Measurements from ENCODE around the gene FERMT1.

FERMT1 gene

DNA sequence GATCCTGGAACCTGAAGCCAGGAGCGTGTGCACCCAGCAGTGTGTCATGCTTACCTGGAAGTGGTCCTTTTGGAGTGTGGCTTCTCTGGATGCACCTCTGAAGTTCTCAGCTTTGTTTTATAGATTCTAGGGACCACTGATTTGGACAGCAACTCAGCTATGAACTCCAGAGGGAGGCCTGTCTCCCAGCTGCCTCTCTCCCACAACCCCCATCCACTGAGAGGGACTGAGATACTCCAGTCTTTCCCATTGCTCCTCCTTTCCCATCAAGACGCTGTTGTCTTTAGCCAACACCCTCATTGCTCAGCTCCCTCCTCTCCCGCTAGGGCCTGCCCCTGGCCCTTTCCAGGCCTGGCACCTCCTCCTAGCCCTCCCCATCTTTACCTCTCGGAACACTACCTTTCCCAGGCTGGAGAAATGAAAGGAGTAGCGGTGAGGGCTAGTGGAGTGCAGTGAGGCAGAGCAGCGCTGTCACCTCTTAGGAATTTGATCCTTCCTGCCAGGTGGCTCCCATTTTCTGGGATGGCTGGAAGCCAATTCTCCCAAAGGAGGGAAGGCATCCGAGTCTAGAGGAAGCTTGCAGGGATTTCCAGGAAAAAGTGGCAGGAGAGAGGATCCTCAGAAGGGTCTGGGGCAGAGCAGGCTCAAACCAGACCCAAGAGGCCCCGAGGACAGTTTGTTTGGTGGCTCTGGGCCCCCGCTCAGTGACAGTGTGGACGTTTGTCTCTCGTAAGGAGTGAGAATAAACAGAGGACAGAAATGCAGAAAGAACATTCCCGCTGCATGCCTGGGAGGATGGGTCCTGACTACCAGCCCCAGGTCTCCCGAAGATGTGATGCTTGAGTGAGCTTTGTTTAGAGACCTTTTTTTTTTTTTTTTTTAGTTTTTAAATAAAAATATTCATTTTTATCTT, 68.8 kb downstream of the FERMT1 start, which contains the start of gene LRRN4:
LRRN4 (minus strand) TSS at position 285 of the 913 bp plus-strand sequence. CDS start 1,261 bp downstream, outside the sequence.
- no peaks in the 10 kb centered on the region for H3K9me3 ChIP-seq (replicated peaks; ENCODE audit: insufficient read depth, low read length)
- H3K36me3 ChIP-seq (replicated peaks; ENCODE audit: insufficient read depth, low read length), result no peaks in the 10 kb centered on the region
- H3K79me2 ChIP-seq (ENCODE audit: low read length), result no peaks in the 10 kb centered on the region
- H3F3A ChIP-seq (ENCODE audit: insufficient read depth, low read length), result peaks cover 5% of the 10 kb centered on the region; the same call in 1 of the 2 replicates
- peaks cover 10% of the 10 kb centered on the region; the same call in 1 of the 2 replicates for H3K4me1 ChIP-seq (ENCODE audit: low read length)
- H3K9me2 ChIP-seq (replicated peaks; ENCODE audit: insufficient read depth, low read length), result no peaks in the 10 kb centered on the region
- H4K20me1 ChIP-seq (ENCODE audit: insufficient read depth, low read length), result no peaks in the 10 kb centered on the region
- TF ChIP-seq EZH2 (optimal IDR thresholded peaks at IDR 0.05; ENCODE audit: low read depth, low read length) (no peak), EZH2phosphoT487 (IDR thresholded peaks at IDR 0.05; ENCODE audit: low read length) (no peak)
- TF ChIP-seq, protein P1, sequence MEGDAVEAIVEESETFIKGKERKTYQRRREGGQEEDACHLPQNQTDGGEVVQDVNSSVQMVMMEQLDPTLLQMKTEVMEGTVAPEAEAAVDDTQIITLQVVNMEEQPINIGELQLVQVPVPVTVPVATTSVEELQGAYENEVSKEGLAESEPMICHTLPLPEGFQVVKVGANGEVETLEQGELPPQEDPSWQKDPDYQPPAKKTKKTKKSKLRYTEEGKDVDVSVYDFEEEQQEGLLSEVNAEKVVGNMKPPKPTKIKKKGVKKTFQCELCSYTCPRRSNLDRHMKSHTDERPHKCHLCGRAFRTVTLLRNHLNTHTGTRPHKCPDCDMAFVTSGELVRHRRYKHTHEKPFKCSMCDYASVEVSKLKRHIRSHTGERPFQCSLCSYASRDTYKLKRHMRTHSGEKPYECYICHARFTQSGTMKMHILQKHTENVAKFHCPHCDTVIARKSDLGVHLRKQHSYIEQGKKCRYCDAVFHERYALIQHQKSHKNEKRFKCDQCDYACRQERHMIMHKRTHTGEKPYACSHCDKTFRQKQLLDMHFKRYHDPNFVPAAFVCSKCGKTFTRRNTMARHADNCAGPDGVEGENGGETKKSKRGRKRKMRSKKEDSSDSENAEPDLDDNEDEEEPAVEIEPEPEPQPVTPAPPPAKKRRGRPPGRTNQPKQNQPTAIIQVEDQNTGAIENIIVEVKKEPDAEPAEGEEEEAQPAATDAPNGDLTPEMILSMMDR (IDR thresholded peaks at IDR 0.05; ENCODE audit: low read length), result no peak
- no peak within 1 kb of the TSS for H3K27ac ChIP-seq (ENCODE audit: low read length)
- H3K4me2 ChIP-seq (ENCODE audit: low read depth, low read length), result no peak within 1 kb of the TSS
- no peak within 1 kb of the TSS for H3K4me3 ChIP-seq (ENCODE audit: low read length)
- no peaks in the 10 kb centered on the region for H3K27me3 ChIP-seq (replicated peaks; ENCODE audit: insufficient read depth, low read length)
- DNase-seq, result no peak
- no peak within 1 kb of the TSS for H3K9ac ChIP-seq (ENCODE audit: low read length)
- 0 out of 2 replicates have a peak within 1 kb of the TSS, but pooled peaks have one; percentile 42 for H2AFZ ChIP-seq (ENCODE audit: low read length)

DNA sequence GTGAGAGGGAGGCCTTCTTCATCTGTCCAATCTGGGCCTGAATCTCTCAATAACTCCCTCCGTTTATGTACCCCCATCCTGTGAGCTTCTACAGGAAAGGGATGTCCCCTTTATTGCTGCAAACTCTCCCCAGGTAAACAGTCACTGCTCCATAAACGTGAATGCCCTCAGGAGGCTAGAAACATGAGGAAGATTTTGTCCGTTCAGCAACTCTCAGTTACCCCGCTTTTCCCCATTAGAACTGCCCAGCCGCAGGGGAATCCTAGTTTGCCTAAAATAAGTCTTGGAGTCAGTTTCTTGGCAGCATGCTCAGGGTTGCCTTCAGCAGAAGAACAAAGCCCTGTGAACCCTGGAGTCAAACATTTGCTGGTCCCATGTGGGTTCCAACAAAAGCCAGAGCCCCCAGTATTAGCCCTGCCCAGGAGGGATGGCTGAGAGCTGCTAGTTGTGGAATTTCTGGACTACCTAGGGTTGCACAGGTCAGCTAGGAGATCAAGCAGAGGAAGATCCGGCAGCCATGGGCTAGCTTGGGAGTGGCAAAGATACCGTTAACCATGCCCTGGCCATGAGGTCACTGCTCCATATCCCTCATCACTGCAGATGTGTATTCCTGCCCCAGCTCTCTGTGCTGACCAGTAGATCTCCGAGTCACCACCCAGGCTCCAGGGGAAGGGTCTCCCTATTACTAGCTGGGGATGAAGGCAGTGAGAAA, 69.6 kb downstream of the FERMT1 start:
- TF ChIP-seq EZH2phosphoT487 (IDR thresholded peaks at IDR 0.05; ENCODE audit: low read length), result no peak
- TF ChIP-seq, protein P1 (IDR thresholded peaks at IDR 0.05; ENCODE audit: low read length), result no peak
- no peak for TF ChIP-seq EZH2 (optimal IDR thresholded peaks at IDR 0.05; ENCODE audit: low read depth, low read length)
- Histone ChIP-seq H3K4me2 (ENCODE audit: low read depth, low read length) (no peak overlapping the region), H3K4me1 (ENCODE audit: low read length) (peaks cover 4% of the 10 kb centered on the region; the same call in 1 of the 2 replicates), H3K4me3 (ENCODE audit: low read length) (no peak overlapping the region), H3K36me3 (replicated peaks; ENCODE audit: insufficient read depth, low read length) (no peaks in the 10 kb centered on the region), H3K9ac (ENCODE audit: low read length) (no peak overlapping the region), H3F3A (ENCODE audit: insufficient read depth, low read length) (peaks cover 1% of the 10 kb centered on the region; the same call in 1 of the 2 replicates), H3K9me2 (replicated peaks; ENCODE audit: insufficient read depth, low read length) (no peaks in the 10 kb centered on the region), H3K79me2 (ENCODE audit: low read length) (no peaks in the 10 kb centered on the region), H3K27ac (ENCODE audit: low read length) (no peak overlapping the region), H3K27me3 (replicated peaks; ENCODE audit: insufficient read depth, low read length) (no peaks in the 10 kb centered on the region), H4K20me1 (ENCODE audit: insufficient read depth, low read length) (no peaks in the 10 kb centered on the region), H3K9me3 (replicated peaks; ENCODE audit: insufficient read depth, low read length) (no peaks in the 10 kb centered on the region), H2AFZ (ENCODE audit: low read length) (0 out of 2 replicates have a peak overlapping the region, but pooled peaks have one; percentile 42)
- DNase-seq, result no peak

DNA sequence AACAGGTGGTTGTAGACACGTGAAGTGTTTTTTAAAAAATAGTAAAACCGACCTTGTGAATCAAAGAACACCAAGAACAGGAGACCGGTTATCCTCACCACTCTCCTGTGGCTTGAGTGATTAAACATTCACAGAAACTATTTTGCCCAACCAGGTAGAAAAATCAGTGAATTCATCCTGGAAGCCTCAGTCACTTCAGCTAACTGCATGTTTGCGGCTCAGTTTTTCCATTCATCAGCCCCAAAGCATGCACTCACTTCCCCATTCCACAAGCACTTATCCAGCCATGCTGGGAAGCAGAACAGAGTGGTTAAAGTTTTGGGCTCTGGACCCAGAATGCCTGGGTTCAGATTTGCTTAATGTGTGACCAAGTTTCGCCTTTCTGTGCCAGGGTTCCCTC, 71.3 kb downstream of the FERMT1 start:
- Histone ChIP-seq H3K9me3 (replicated peaks; ENCODE audit: insufficient read depth, low read length) (no peaks in the 10 kb centered on the region), H3K4me2 (ENCODE audit: low read depth, low read length) (peak overlapping the region; percentile 81; the same call in 1 of the 2 replicates), H4K20me1 (ENCODE audit: insufficient read depth, low read length) (no peaks in the 10 kb centered on the region), H3K27me3 (replicated peaks; ENCODE audit: insufficient read depth, low read length) (no peaks in the 10 kb centered on the region), H3K4me1 (ENCODE audit: low read length) (no peaks in the 10 kb centered on the region; the same call in 1 of the 2 replicates), H3K36me3 (replicated peaks; ENCODE audit: insufficient read depth, low read length) (no peaks in the 10 kb centered on the region), H3F3A (ENCODE audit: insufficient read depth, low read length) (no peaks in the 10 kb centered on the region), H3K9me2 (replicated peaks; ENCODE audit: insufficient read depth, low read length) (no peaks in the 10 kb centered on the region), H2AFZ (ENCODE audit: low read length) (peak overlapping the region; percentile 42; the same call in 1 of the 2 replicates), H3K9ac (ENCODE audit: low read length) (no peak overlapping the region), H3K79me2 (ENCODE audit: low read length) (no peaks in the 10 kb centered on the region), H3K27ac (ENCODE audit: low read length) (no peak overlapping the region), H3K4me3 (ENCODE audit: low read length) (peak overlapping the region; percentile 54)
- TF ChIP-seq EZH2 (optimal IDR thresholded peaks at IDR 0.05; ENCODE audit: low read depth, low read length) (no peak), EZH2phosphoT487 (IDR thresholded peaks at IDR 0.05; ENCODE audit: low read length) (no peak)
- TF ChIP-seq, protein P1 (IDR thresholded peaks at IDR 0.05; ENCODE audit: low read length), result no peak
- DNase-seq, result no peak
